ENCODE data around the gene NPIPA5. TPM values are rescaled to one million over a fixed set of nuclear protein-coding genes. Genes with fewer than 3 reads are reported as not detected.
"Not testable (repeated sequence)": the region's sequence is repeated elsewhere in the genome, so short reads cannot be mapped to it uniquely, and the experiment has no call there.

NPIPA5 gene
- total RNA-seq, 2 experiments from 2014 or later: 20.9 to 22.5 TPM

DNA sequence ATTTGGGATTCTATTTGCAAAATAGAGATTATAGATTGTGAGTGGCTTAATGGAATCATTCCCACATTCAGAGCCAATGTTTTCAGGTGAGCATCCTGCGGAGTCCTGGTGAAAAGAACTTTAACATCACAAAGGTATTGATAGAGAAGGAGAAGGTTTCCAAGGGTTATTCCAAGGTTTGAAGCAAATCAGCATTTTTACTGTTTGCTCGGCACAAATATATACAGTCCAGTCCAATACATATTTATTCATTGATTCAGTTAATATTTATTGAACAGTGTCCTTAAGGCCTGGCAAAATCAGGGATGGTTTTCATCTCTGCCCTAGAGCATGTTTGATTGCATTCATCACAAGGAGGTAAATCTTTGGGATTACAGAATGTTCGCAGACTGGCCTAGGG, 23.9 kb upstream of the NPIPA5 start:
- H3K4me3 Mint-ChIP-seq: no peak overlapping the region
- ATAC-seq: no peak
- no peaks in the 10 kb centered on the region for H3K4me1 Mint-ChIP-seq
- no peaks in the 10 kb centered on the region for H3K9me3 Mint-ChIP-seq (ENCODE audit: low read depth)
- no peaks in the 10 kb centered on the region for H3K36me3 Mint-ChIP-seq
- CTCF ChIA-PET: no interaction called here
- no peak overlapping the region for H3K27ac Mint-ChIP-seq
- no peak for DNase-seq
- H3K27me3 Mint-ChIP-seq: peaks cover 12% of the 10 kb centered on the region

GRCh38 chr16:15400314-15400713, 22.2 kb upstream of the NPIPA5 start:
- ATAC-seq; H3K4me1 Mint-ChIP-seq; H3K4me3 Mint-ChIP-seq; H3K9me3 Mint-ChIP-seq (ENCODE audit: low read depth); H3K36me3 Mint-ChIP-seq; DNase-seq; CTCF ChIA-PET; H3K27ac Mint-ChIP-seq: not testable (repeated sequence)
- H3K27me3 Mint-ChIP-seq: peaks cover 24% of the 10 kb centered on the region

DNA sequence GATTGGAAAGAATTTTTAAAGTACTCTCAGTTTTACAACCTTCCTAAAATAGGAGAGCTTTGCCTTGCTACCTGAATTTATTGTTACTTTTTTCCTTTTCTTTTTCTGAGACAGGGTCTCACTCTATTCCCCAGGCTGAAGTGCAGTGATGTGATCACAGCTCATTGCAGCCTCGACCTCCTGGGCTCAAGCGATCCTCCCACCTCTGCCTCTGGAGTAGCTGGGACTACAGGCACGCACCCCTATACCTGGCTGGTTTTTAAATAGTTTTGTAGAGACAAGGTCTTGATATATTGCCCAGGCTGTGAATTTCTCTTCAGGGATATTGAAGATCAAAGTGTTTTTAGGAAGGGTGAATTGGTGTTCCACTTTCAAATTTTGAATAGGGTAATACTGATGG, 21.2 kb upstream of the NPIPA5 start:
- Mint-ChIP-seq H3K4me1 (no peaks in the 10 kb centered on the region), H3K9me3 (ENCODE audit: low read depth) (no peaks in the 10 kb centered on the region), H3K36me3 (no peaks in the 10 kb centered on the region), H3K27ac (no peak overlapping the region), H3K27me3 (peaks cover 30% of the 10 kb centered on the region), H3K4me3 (no peak overlapping the region)
- CTCF ChIA-PET: no interaction called here
- ATAC-seq: no peak
- no peak for DNase-seq

DNA sequence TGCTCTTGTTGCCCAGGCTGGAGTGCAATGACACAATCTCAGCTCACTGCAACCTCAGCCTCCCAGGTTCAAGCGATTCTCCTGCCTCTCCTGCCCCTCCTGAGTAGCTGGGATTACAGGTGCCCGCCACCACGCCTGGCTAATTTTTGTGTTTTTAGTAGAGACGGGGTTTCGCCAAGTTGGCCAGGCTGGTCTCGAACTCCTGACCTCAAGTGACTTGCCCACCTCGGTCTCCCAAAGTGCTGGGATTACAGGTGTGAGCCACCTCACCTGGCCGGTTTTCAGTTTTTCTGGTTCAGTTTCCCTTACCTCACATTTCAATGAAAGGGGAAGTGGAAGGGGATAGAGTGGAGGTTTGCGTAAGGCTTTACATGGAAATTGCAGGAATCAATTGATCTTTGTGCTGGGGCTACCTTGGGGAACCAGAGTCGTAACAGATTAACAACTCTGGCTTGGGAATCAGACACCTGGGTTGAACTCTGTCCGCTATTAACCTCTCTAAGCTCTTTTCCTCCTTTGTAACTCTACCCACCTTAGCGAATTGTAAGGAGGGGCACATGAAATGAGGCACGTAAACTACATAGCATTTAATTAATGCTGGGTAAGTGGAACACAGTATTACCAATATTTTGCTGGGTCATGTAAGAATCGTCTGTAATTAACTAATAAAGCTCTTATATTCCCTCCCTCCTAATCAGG, 20.7 kb upstream of the NPIPA5 start:
- H3K9me3 Mint-ChIP-seq (ENCODE audit: low read depth): no peaks in the 10 kb centered on the region
- ATAC-seq: no peak
- H3K27ac Mint-ChIP-seq: no peak overlapping the region
- H3K27me3 Mint-ChIP-seq: peaks cover 30% of the 10 kb centered on the region
- CTCF ChIA-PET: interaction anchor here (0.6 kb wide), 1 partner anchor 797 kb away, joined by 3 read pairs; no protein-coding TSS in a partner anchor
- no peaks in the 10 kb centered on the region for H3K36me3 Mint-ChIP-seq
- no peak overlapping the region for H3K4me3 Mint-ChIP-seq
- no peaks in the 10 kb centered on the region for H3K4me1 Mint-ChIP-seq
- DNase-seq: no peak

DNA sequence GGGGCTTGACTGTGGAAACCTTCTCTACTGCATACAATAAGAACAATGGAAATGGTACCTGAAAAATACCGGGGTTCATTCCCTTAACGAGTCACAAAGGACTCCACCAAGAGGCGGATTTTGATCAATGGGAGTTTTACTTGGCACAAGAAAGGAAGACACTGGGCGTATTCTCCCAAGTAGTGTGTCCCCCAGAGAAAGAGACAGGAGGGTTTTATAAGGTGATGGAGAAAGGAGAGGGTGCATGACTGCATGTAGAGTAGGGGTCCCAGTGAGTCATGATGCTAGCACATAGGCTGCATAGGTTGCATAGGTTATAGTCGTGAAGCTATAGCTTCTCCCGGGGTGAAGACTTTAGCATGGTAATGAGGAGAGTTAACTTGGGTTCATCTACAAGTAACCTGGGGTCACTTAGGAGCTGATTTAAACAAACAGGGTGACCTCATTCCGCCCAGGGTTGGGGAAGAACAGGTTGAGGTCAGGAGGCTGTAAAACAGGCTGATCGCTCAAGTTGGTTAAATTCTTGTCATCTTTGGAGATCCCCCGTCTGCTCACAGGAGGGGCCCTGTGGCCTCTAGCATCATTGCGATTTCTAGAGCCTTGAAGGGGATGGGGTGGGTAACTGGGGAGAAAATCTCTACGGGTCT, 19.0 kb upstream of the NPIPA5 start:
- no peak for DNase-seq
- no peaks in the 10 kb centered on the region for H3K36me3 Mint-ChIP-seq
- no peaks in the 10 kb centered on the region for H3K4me1 Mint-ChIP-seq
- ATAC-seq: no peak
- CTCF ChIA-PET: interaction anchor here (0.9 kb wide), 1 partner anchor 21 kb away, joined by 3 read pairs; no protein-coding TSS in a partner anchor
- H3K9me3 Mint-ChIP-seq (ENCODE audit: low read depth): peaks cover 2% of the 10 kb centered on the region
- H3K27ac Mint-ChIP-seq: no peak overlapping the region
- H3K27me3 Mint-ChIP-seq: peaks cover 34% of the 10 kb centered on the region
- no peak overlapping the region for H3K4me3 Mint-ChIP-seq

GRCh38 chr16:15396509-15396829, 18.4 kb upstream of the NPIPA5 start:
- H3K36me3 Mint-ChIP-seq; H3K4me3 Mint-ChIP-seq; ATAC-seq; H3K27ac Mint-ChIP-seq; H3K4me1 Mint-ChIP-seq; H3K9me3 Mint-ChIP-seq (ENCODE audit: low read depth); DNase-seq; CTCF ChIA-PET: not testable (repeated sequence)
- H3K27me3 Mint-ChIP-seq: peaks cover 37% of the 10 kb centered on the region

GRCh38 chr16:15395631-15396508, 17.8 kb upstream of the NPIPA5 start, which contains the start of gene MPV17L:
TSS of gene MPV17L (plus strand) at chr16:15395754. CDS start at chr16:15395898, 144 bp downstream.
- H3K36me3 Mint-ChIP-seq; CTCF ChIA-PET; H3K27ac Mint-ChIP-seq; H3K4me1 Mint-ChIP-seq; H3K9me3 Mint-ChIP-seq (ENCODE audit: low read depth); DNase-seq; H3K4me3 Mint-ChIP-seq: not testable (repeated sequence)
- ATAC-seq: peak; percentile 16
- peaks cover 39% of the 10 kb centered on the region for H3K27me3 Mint-ChIP-seq

DNA sequence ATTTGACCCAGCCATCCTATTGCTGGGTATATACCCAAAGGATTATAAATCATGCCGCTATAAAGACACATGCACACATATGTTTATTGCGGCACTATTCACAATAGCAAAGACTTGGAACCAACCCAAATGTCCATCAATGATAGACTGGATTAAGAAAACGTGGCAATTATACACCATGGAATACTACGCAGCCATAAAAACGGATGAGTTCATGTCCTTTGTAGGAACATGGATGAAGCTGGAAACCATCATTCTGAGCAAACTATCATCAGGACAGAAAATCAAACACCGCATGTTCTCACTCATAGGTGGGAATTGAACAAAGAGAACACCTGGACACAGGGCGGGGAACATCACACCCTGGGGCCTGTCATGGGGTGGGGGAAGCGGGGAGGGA, 14.9 kb upstream of the NPIPA5 start:
- H3K4me3 Mint-ChIP-seq; H3K4me1 Mint-ChIP-seq; ATAC-seq; H3K36me3 Mint-ChIP-seq; CTCF ChIA-PET; H3K27ac Mint-ChIP-seq; H3K9me3 Mint-ChIP-seq (ENCODE audit: low read depth); DNase-seq: not testable (repeated sequence)
- peaks cover 33% of the 10 kb centered on the region for H3K27me3 Mint-ChIP-seq

GRCh38 chr16:15389916-15390315, 11.8 kb upstream of the NPIPA5 start:
- H3K9me3 Mint-ChIP-seq (ENCODE audit: low read depth); ATAC-seq; H3K4me1 Mint-ChIP-seq; CTCF ChIA-PET; H3K4me3 Mint-ChIP-seq; DNase-seq; H3K27ac Mint-ChIP-seq; H3K36me3 Mint-ChIP-seq: not testable (repeated sequence)
- peaks cover 14% of the 10 kb centered on the region for H3K27me3 Mint-ChIP-seq

GRCh38 chr16:15388060-15388459, 10.0 kb upstream of the NPIPA5 start:
- H3K27ac Mint-ChIP-seq; ATAC-seq; H3K4me1 Mint-ChIP-seq; H3K9me3 Mint-ChIP-seq (ENCODE audit: low read depth); H3K4me3 Mint-ChIP-seq; H3K36me3 Mint-ChIP-seq; H3K27me3 Mint-ChIP-seq; CTCF ChIA-PET; DNase-seq: not testable (repeated sequence)

GRCh38 chr16:15382810-15383209, 4.7 kb upstream of the NPIPA5 start:
- H3K4me3 Mint-ChIP-seq; H3K27me3 Mint-ChIP-seq; H3K36me3 Mint-ChIP-seq; H3K9me3 Mint-ChIP-seq (ENCODE audit: low read depth); CTCF ChIA-PET; ATAC-seq; H3K27ac Mint-ChIP-seq; DNase-seq; H3K4me1 Mint-ChIP-seq: not testable (repeated sequence)

DNA sequence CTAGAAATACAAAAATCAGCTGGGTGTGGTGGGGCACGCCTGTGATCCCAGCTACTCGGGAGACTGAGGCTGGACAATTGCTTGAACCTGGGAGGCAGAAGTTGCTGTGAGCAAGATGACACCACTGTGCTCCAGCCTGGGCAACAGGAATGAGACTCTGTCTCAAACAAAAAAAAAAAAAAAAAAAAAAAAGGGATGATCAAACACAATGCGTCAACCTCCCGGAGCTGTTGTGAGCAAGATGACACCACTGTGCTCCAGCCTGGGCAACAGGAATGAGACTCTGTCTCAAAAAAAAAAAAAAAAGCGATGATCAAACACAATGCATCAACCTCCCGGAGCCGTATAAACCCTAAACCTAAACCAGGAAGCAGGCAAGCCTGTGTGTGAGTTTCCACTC, 20.6 kb downstream of the NPIPA5 start:
- H3K27me3 Mint-ChIP-seq, ATAC-seq, H3K27ac Mint-ChIP-seq: not testable (repeated sequence)

GRCh38 chr16:15354846-15355245, 23.2 kb downstream of the NPIPA5 start:
- CTCF ChIA-PET; H3K27ac Mint-ChIP-seq; H3K36me3 Mint-ChIP-seq; DNase-seq; H3K4me1 Mint-ChIP-seq; H3K9me3 Mint-ChIP-seq (ENCODE audit: low read depth); ATAC-seq; H3K27me3 Mint-ChIP-seq; H3K4me3 Mint-ChIP-seq: not testable (repeated sequence)

More for the DNA sequence above, 20.6 kb downstream of the NPIPA5 start:
- H3K4me3 Mint-ChIP-seq; H3K4me1 Mint-ChIP-seq; H3K9me3 Mint-ChIP-seq (ENCODE audit: low read depth); DNase-seq; CTCF ChIA-PET; H3K36me3 Mint-ChIP-seq: not testable (repeated sequence)

DNA sequence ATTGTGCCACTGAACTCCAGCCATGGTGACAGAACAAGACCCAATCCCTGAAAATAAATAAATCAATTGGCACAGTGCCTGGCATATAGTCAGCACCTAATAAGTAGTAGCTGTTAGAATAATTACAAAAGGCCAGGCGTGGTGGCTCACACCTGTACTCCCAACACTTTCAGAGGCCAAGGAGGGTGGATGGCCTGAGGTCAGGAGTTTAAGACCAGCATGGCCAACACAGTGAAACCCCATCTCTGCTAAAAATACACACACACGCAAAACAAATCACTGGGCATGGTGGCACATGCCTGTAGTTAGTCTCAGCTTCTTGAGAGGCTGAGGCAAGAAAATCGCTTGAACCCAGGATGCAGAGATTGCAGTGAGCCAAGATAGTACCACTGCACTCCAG, 25.2 kb downstream of the NPIPA5 start:
- H3K4me3 Mint-ChIP-seq; H3K4me1 Mint-ChIP-seq; DNase-seq; H3K27me3 Mint-ChIP-seq; H3K9me3 Mint-ChIP-seq (ENCODE audit: low read depth); H3K36me3 Mint-ChIP-seq; H3K27ac Mint-ChIP-seq; ATAC-seq; CTCF ChIA-PET: not testable (repeated sequence)

Data from activated CD8-positive, alpha-beta memory T cell treated with anti-CD3 and anti-CD28 coated beads, Interleukin-2, amount 10 ng/mL, durations not matched to agents 7 days and 5 days (primary cell).